NCI-H82 treated with DMSO at 0.1 percent for 48 hours (cell line): ENCODE measurements around the gene FAM72D.
"Not testable (repeated sequence)": the region's sequence is repeated elsewhere in the genome, so short reads cannot be mapped to it uniquely, and the experiment has no call there.

Experiments used
- DNase-seq: peaks from one replicate; lab custom pipeline; 2025; ENCODE audit not compliant: unreplicated experiment; lab: John Stamatoyannopoulos, UW

Gene FAM72D

GRCh38 chr1:145095284-145096057 is at the start of gene FAM72D, which contains the start of gene SRGAP2B:
FAM72D (plus strand) TSS chr1:145095974; CDS start chr1:145096848, 874 bp downstream.
SRGAP2B (minus strand) TSS chr1:145095328; CDS start chr1:145092901, 2,427 bp downstream.
- DNase-seq: not testable (repeated sequence)

GRCh38 chr1:145047553-145047952 is 48.2 kb upstream of the FAM72D start:
- DNase-seq: not testable (repeated sequence)

DNA sequence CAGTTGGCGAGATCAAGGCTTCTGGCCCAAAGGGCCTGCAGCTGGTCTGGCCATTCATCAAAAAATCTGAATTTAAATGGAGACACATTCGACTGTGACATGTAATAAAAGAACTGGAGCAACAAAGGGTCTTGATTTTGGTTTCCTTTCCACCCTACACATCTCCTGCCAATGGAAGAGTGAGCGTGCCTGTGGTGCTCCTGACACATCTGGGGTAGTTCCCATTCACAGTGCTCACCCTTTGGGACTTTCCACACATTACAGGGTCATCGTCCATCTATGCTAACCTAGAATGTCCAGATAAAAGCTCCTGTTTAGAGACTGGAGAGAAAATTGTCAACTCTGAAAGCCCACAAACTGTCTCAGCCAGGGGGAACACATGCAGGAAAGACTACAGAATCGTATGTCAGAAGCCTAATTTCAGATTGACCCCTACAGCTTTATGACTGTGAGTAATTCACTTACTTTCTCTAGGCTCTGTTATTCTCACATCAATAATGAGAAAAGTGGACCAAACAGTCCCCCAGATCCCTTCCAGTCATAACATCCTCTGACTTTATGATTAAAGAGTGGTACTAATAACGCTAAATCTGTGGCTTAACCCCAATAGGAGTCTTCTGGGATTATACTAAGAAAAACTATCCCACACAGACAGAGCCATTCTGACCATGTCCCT is 47.5 kb upstream of the FAM72D start:
- not testable (repeated sequence) for DNase-seq

DNA sequence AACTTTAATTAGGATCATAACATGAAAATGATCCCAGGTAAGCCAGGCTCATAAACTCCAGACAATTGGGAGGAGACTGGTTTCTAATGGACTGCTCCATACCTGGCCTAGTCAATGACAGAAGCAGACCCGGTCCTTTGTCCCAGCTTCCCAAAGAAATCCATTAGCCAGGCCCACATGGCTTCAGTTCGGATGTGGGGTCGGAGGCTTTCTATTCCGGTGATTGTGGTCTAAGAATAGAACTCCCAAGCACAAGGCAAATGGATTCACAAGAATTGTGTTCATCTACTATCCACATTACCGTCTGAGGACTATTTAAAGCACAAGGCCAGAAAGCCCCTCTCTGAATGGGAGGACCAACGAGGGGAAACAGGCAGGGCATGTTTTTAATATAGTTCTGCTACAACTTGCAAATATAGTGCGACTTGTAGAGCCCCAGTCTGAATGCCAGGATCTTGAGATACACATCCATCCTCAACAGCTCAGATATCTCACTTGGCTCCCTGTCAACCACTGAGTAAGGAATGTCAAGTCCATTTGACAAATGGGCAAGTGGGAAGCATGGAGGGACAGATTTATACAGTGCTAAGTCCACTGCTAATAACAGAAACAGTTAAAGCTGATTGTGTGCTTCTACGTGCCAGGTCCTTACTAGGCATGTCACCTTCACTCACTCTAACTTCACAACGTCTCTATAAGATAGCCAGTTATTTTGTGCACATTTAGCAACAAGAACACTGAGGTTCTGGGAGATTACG is 43.6 kb upstream of the FAM72D start:
- DNase-seq: not testable (repeated sequence)

- DNase-seq: not testable (repeated sequence)
Measured at GRCh38 chr1:145053428-145053827, 42.3 kb upstream of the FAM72D start.

DNA sequence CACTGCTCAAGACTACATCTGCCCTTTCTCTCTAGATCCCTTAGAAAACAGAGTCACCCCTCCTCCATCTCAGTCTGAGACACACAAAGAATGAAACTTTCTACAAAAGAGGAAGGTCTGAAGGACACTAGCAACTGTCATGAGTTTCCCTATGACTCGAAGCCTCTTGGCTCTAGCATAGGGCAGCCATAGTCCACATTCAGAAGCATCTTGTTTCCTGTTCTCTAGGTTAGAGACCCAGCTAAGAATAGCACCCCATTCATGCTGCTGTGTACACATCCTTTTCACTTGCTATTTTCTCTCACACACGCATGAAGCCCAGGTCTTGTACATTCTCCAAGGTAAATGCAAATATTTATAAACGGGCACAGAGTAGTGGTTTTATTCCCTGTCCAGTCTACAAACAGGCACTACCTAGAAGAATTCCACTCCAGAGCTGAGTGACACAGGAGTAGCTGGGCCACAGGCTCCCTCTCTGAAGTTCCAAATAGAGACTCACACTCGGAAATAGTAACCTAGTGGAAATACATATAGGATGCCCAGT is 40.5 kb upstream of the FAM72D start:
- not testable (repeated sequence) for DNase-seq

GRCh38 chr1:145058184-145058583 is 37.6 kb upstream of the FAM72D start:
- DNase-seq: not testable (repeated sequence)

GRCh38 chr1:145063285-145063684 is 32.5 kb upstream of the FAM72D start:
- DNase-seq: not testable (repeated sequence)

GRCh38 chr1:145063941-145064648 is 31.7 kb upstream of the FAM72D start:
- not testable (repeated sequence) for DNase-seq

- DNase-seq: not testable (repeated sequence)
Measured at GRCh38 chr1:145065194-145065826, 30.5 kb upstream of the FAM72D start.

GRCh38 chr1:145066486-145066885 is 29.3 kb upstream of the FAM72D start:
- DNase-seq: not testable (repeated sequence)

- DNase-seq: not testable (repeated sequence)
Measured at GRCh38 chr1:145071569-145071968, 24.2 kb upstream of the FAM72D start.

GRCh38 chr1:145074021-145074559 is 21.7 kb upstream of the FAM72D start:
- not testable (repeated sequence) for DNase-seq

- DNase-seq: not testable (repeated sequence)
Measured at GRCh38 chr1:145076877-145077276, 18.9 kb upstream of the FAM72D start.

DNA sequence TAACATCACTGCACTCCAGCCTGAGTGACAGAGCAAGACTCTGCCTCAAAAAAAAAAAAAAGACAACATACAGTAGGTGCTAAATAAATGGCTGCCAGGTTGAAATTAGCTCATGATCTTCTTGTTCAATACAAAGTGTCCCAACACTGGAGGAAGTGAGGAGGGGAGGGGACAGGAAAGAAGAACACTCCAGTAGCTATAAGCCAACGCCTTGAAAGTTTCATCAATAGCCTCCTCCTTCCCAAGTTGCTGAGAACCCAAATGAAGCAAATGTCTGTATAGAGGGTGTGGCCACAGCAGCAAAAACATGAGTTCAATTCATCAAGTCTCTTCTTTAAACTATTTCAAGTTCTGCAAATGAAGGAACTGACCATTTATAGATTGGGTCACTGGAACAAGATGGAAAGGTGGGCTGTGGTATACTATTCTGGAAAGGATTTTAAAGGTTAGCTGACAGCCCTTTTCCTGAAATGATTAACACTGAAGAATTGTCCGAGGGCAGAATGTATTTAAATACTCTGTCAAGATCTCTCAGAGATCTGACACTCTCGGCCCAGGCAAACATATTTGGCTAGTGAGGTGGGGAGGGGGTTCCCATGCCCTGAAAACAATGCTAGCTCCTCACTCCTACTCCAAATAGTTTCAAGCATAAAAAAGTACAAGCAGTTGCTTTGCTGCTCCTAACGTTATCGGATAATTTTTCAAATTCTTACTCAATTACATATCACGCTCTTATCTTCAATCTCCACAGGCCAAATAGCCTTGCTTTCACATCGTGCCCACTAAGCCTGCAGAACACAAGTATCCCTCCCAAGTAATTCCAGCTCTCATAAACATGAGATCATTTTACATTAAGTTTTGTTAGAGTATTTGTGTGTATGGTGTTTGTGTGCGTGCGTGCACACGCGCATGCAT is 17.6 kb upstream of the FAM72D start:
- not testable (repeated sequence) for DNase-seq

GRCh38 chr1:145078787-145079370 is 16.9 kb upstream of the FAM72D start:
- not testable (repeated sequence) for DNase-seq

GRCh38 chr1:145079737-145080136 is 16.0 kb upstream of the FAM72D start:
- DNase-seq: not testable (repeated sequence)

GRCh38 chr1:145080193-145080592 is 15.6 kb upstream of the FAM72D start:
- not testable (repeated sequence) for DNase-seq
